SK-N-SH treated with all-trans-retinoic acid at 6 μM for 48 hours (cell line): Measurements from ENCODE around the gene DDOST.

Experiments
- ATAC-seq: fragments of 200-7000 bp; cut with Tn5 transposase; 3 replicates; pipeline ENCODE4 v1.9.1; 2020; ENCODE audit warnings: mild to moderate bottlenecking, moderate library complexity
- ARNTL ChIP-seq: fragments of 450-650 bp; formaldehyde crosslinking; IDR thresholded peaks from 2 replicates; pipeline ENCODE4 v1.5.0; 2020; ENCODE audit warnings: low read depth, mild to moderate bottlenecking, moderate library complexity, borderline replicate concordance
- BACH2 ChIP-seq: fragments of 250-450 bp; sonication (Bioruptor Pico); IDR thresholded peaks from 2 replicates; pipeline ENCODE4 v1.9.0; 2021; ENCODE audit warnings: mild to moderate bottlenecking, borderline replicate concordance
- CREB5 ChIP-seq: fragments of 250-450 bp; sonication (Bioruptor Pico); IDR thresholded peaks from 2 replicates; pipeline ENCODE4 v1.5.1; 2020; ENCODE audit warnings: low read depth, mild to moderate bottlenecking, moderate library complexity
- CSDC2 ChIP-seq: fragments of 250-450 bp; sonication (Bioruptor Pico); IDR thresholded peaks from 2 replicates; pipeline ENCODE4 v1.5.0; 2020; ENCODE audit warnings: mild to moderate bottlenecking, moderate library complexity
- CSRNP3 ChIP-seq: fragments of 250-450 bp; sonication (Bioruptor Pico); IDR thresholded peaks from 2 replicates; pipeline ENCODE4 v1.5.1; 2021; ENCODE audit warnings: mild to moderate bottlenecking, moderate library complexity
- ESRRG ChIP-seq: fragments of 250-450 bp; sonication (Bioruptor Pico); IDR thresholded peaks from 2 replicates; pipeline ENCODE4 v1.6.1; 2021; ENCODE audit warnings: mild to moderate bottlenecking
- GLIS3 ChIP-seq: fragments of 250-450 bp; sonication (Bioruptor Pico); IDR thresholded peaks from 2 replicates; pipeline ENCODE4 v1.5.0; 2020; ENCODE audit warnings: mild to moderate bottlenecking, moderate library complexity
- ISL1 ChIP-seq: fragments of 250-450 bp; sonication (Bioruptor Pico); IDR thresholded peaks from 2 replicates; pipeline ENCODE4 v2.1.2; 2022; ENCODE audit warnings: mild to moderate bottlenecking, moderate library complexity
- OSR1 ChIP-seq: fragments of 250-450 bp; sonication (Bioruptor Pico); IDR thresholded peaks from 2 replicates; pipeline ENCODE4 v1.8.0; 2022; ENCODE audit warnings: moderate library complexity, mild to moderate bottlenecking, inconsistent platforms
- POU6F1 ChIP-seq: fragments of 250-450 bp; sonication (Bioruptor Pico); IDR thresholded peaks from 2 replicates; pipeline ENCODE4 v1.8.0; 2021; ENCODE audit warnings: low read depth, mild to moderate bottlenecking, moderate library complexity, borderline replicate concordance
- RARB ChIP-seq: fragments of 250-450 bp; sonication (Bioruptor Pico); IDR thresholded peaks from 2 replicates; pipeline ENCODE4 v1.8.0; 2021; ENCODE audit warnings: mild to moderate bottlenecking, moderate library complexity
- SNAI2 ChIP-seq: fragments of 250-450 bp; sonication (Bioruptor Pico); IDR thresholded peaks from 2 replicates; pipeline ENCODE4 v1.5.0; 2020; ENCODE audit warnings: mild to moderate bottlenecking, moderate library complexity
- TCF4 ChIP-seq: fragments of 250-450 bp; sonication (Bioruptor Pico); IDR thresholded peaks from 2 replicates; pipeline ENCODE4 v1.8.0; 2021; ENCODE audit warnings: mild to moderate bottlenecking, moderate library complexity, borderline replicate concordance
- TOX ChIP-seq: fragments of 250-450 bp; sonication (Bioruptor Pico); IDR thresholded peaks from 2 replicates; pipeline ENCODE4 v1.8.0; 2021; ENCODE audit warnings: mild to moderate bottlenecking, moderate library complexity, borderline replicate concordance
- TSHZ2 ChIP-seq: fragments of 250-450 bp; sonication (Bioruptor Pico); IDR thresholded peaks from 2 replicates; pipeline ENCODE4 v1.5.0; 2020; ENCODE audit warnings: mild to moderate bottlenecking, moderate library complexity
- ZC3H10 ChIP-seq: fragments of 250-450 bp; sonication (Bioruptor Pico); IDR thresholded peaks from 2 replicates; pipeline ENCODE4 v1.5.1; 2021; ENCODE audit warnings: mild to moderate bottlenecking, moderate library complexity
- ZFP3 ChIP-seq: fragments of 250-450 bp; sonication (Bioruptor Pico); IDR thresholded peaks from 2 replicates; pipeline ENCODE4 v1.5.0; 2020; ENCODE audit warnings: mild to moderate bottlenecking, moderate library complexity
- ZNF565 ChIP-seq: fragments of 450-650 bp; formaldehyde crosslinking; conservative IDR thresholded peaks from 2 replicates; pipeline ENCODE4 v1.5.0; 2020; ENCODE audit warnings: low read depth, mild to moderate bottlenecking, moderate library complexity
- ZNF70 ChIP-seq: fragments of 450-650 bp; formaldehyde crosslinking; IDR thresholded peaks from 2 replicates; pipeline ENCODE4 v1.5.0; 2020; ENCODE audit warnings: mild to moderate bottlenecking, moderate library complexity
- ZNF8 ChIP-seq: fragments of 450-650 bp; formaldehyde crosslinking; IDR thresholded peaks from 2 replicates; pipeline ENCODE4 v1.5.0; 2020; ENCODE audit warnings: mild to moderate bottlenecking, moderate library complexity

The DDOST gene

GRCh38 chr1:20626098-20626427, 35.1 kb downstream of the DDOST start:
- ATAC-seq: no peak
- TF ChIP-seq POU6F1 (CRISPR knock-in tag) (no peak), CSDC2 (no peak), TOX (CRISPR knock-in tag) (no peak), BACH2 (CRISPR knock-in tag) (no peak), ISL1 (CRISPR knock-in tag) (no peak), ESRRG (CRISPR knock-in tag) (no peak), GLIS3 (no peak), CSRNP3 (CRISPR knock-in tag) (no peak), ZFP3 (no peak), SNAI2 (no peak), TSHZ2 (CRISPR knock-in tag) (no peak), CREB5 (CRISPR knock-in tag) (no peak), ZNF565 (CRISPR knock-in tag) (no peak), TCF4 (no peak), OSR1 (CRISPR knock-in tag) (no peak), ZNF8 (CRISPR knock-in tag) (no peak)
- TF ChIP-seq, all 23 proteins: peak for 0

GRCh38 chr1:20625176-20626097, 35.7 kb downstream of the DDOST start:
- no peak for ATAC-seq
- TF ChIP-seq ZNF565 (CRISPR knock-in tag) (no peak), ESRRG (CRISPR knock-in tag) (no peak), ZFP3 (no peak), ARNTL (no peak), CSRNP3 (CRISPR knock-in tag) (no peak), CSDC2 (no peak), TCF4 (no peak), ZC3H10 (CRISPR knock-in tag) (no peak), SNAI2 (no peak), ZNF70 (CRISPR knock-in tag) (no peak), RARB (CRISPR knock-in tag) (no peak), CREB5 (CRISPR knock-in tag) (no peak), ISL1 (CRISPR knock-in tag) (no peak), ZNF8 (CRISPR knock-in tag) (no peak)
